Psoas muscle (tissue), 8 donors: ENCODE data around the gene NDUFA5. TPM values are rescaled to one million over a fixed set of nuclear protein-coding genes. Genes with fewer than 3 reads are reported as not detected.

Experiments used
- ATAC-seq, 4 donors: fragments of 200-7000 bp; cut with Tn5 transposase; one replicate each; pipeline ENCODE4 v1.9.1; 2020; ENCODE audit warnings: moderate library complexity in 3 of 4, mild to moderate bottlenecking in 2 of 4
- DNase-seq, 2 donors: peaks; one replicate each; pipeline ENCODE4 v3.0.0-alpha.2; 2020
- H3K27ac ChIP-seq: fragments of 200-600 bp; one replicate; pipeline ENCODE4 v1.8.0; 2022
- H3K27me3 ChIP-seq, 3 donors: fragments of 200-600 bp in 1 of 3; one replicate each; pipeline versions ENCODE4 v1.6.1 to v1.8.0; 2013 to 2022; ENCODE audit warnings: low read length in 2 of 3, mild to moderate bottlenecking in 2 of 3, moderate library complexity in 1 of 3; ENCODE audit not compliant: insufficient read depth in 3 of 3
- H3K36me3 ChIP-seq, 2 donors: fragments of 200-600 bp in 1 of 2; one replicate each; pipeline versions ENCODE4 v1.6.1 to v1.8.0; 2013 to 2022; ENCODE audit warnings: low read depth in 1 of 2, mild to moderate bottlenecking in 1 of 2, moderate library complexity in 1 of 2; ENCODE audit not compliant: insufficient read depth in 1 of 2
- H3K4me1 ChIP-seq: fragments of 200-600 bp; one replicate; pipeline ENCODE4 v1.8.0; 2022
- H3K4me3 ChIP-seq: fragments of 200-600 bp; one replicate; pipeline ENCODE4 v1.8.0; 2022; ENCODE audit warnings: mild to moderate bottlenecking
- H3K9me3 ChIP-seq: fragments of 200-600 bp; one replicate; pipeline ENCODE4 v1.8.0; 2022
- CTCF ChIP-seq: fragments of 200-600 bp; IDR thresholded peaks from one replicate; pipeline ENCODE4 v1.8.0; 2022; ENCODE audit warnings: antibody characterized with exemption
- WGBS, 3 donors: extraction: QIAGEN DNeasy Blood & Tissue Kit; methylation state at CpG; one replicate each; pipeline versions ENCODE4 v1.1.6 to v1.1.7; 2013; 5-methylcytosine and 5-hydroxymethylcytosine counted together
- intact Hi-C, 2 donors: fragments of 100-400 bp; cut with DNase I; formaldehyde crosslinking; loops; one replicate each; pipeline versions ENCODE4 v1.11.0 to v1.14.2; 2022
- polyA plus RNA-seq, 3 donors: library from polyadenylated mRNA; stranded (reverse); fragments of 200-250 nt; gene quantifications; one replicate each; pipeline ENCODE4 v1.2.3, GENCODE V29; 2013
- total RNA-seq, 4 donors: library from RNA; stranded (reverse); fragmentation: NEBNext Ultra II Directional in 2 of 4; extraction: Animal tissue kit (Norgen Biotek cat#: 25700) in 2 of 4; gene quantifications; one replicate each; pipeline versions ENCODE4 v1.2.1 to v1.2.4, GENCODE V29; 2021 to 2023
- donor health status: healthy with polysubstance abuse.
- donor health status: DM: no; HTN: no; CAD: no; lungs with moderate emphysema.
- donor health status: Bipolar disorder and iron deficiency.
- donor health status: healthy.
- donor health status: DM: yes; HTN: yes; CAD: no.
- donor health status: DM: no; HTN: no; CAD: no.
- donor health status: DM: no; HTN: no; CAD: no.
- donor health status: DM: yes; HTN: yes; CAD: no.

The NDUFA5 gene
- total and polyA plus RNA-seq, 7 donors = 99.2 to 234 (median 183) TPM

GRCh38 chr7:123522066-123522465 is 35.6 kb downstream of the NDUFA5 start:
- no peaks in the 10 kb centered on the region for H3K27me3 ChIP-seq
- intact Hi-C loops = no loop called here
- 50 to 53% (median 52%) methylated on average over 2 of the region's 2 CpGs for WGBS, 3 donors
- DNase-seq (no peak), ATAC-seq (no peak)
- H3K27ac ChIP-seq = no peak overlapping the region
- no peak overlapping the region for H3K4me3 ChIP-seq
- no peak for TF ChIP-seq CTCF
- no peaks in the 10 kb centered on the region for H3K36me3 ChIP-seq
- no peaks in the 10 kb centered on the region for H3K9me3 ChIP-seq
- H3K4me1 ChIP-seq = no peaks in the 10 kb centered on the region

- ATAC-seq (no peak), DNase-seq (no peak)
- Histone ChIP-seq H3K4me1 (no peaks in the 10 kb centered on the region), H3K27ac (no peak overlapping the region), H3K36me3 (no peaks in the 10 kb centered on the region), H3K9me3 (no peaks in the 10 kb centered on the region), H3K4me3 (no peak overlapping the region), H3K27me3 (no peaks in the 10 kb centered on the region)
- WGBS, 3 donors = 94 to 98% (median 95%) methylated on average over 2 of the region's 2 CpGs
- intact Hi-C loops = no loop called here
- no peak for TF ChIP-seq CTCF
Measured at GRCh38 chr7:123505221-123505620, 52.4 kb downstream of the NDUFA5 start.

GRCh38 chr7:123502201-123502600 is 55.4 kb downstream of the NDUFA5 start:
- Histone ChIP-seq H3K27me3 (no peaks in the 10 kb centered on the region), H3K4me3 (no peak overlapping the region), H3K27ac (no peak overlapping the region), H3K9me3 (no peaks in the 10 kb centered on the region), H3K4me1 (no peaks in the 10 kb centered on the region), H3K36me3 (no peaks in the 10 kb centered on the region)
- TF ChIP-seq CTCF = no peak
- 47 to 56% (median 56%) methylated on average over 5 of the region's 5 CpGs for WGBS, 3 donors
- ATAC-seq (no peak), DNase-seq (no peak)
- intact Hi-C loops = no loop called here

GRCh38 chr7:123500878-123501489 is 56.6 kb downstream of the NDUFA5 start:
- intact Hi-C loops = no loop called here
- TF ChIP-seq CTCF = no peak
- Histone ChIP-seq H3K9me3 (no peaks in the 10 kb centered on the region), H3K36me3 (no peaks in the 10 kb centered on the region), H3K27me3 (no peaks in the 10 kb centered on the region), H3K4me1 (no peaks in the 10 kb centered on the region), H3K27ac (no peak overlapping the region), H3K4me3 (no peak overlapping the region)
- WGBS, 3 donors = 92 to 98% (median 93%) methylated on average over 1 of the region's 1 CpG
- no peak for DNase-seq
- ATAC-seq = no peak
